ENCODE results near the gene SLK. TPM values are rescaled to one million over a fixed set of nuclear protein-coding genes. Genes with fewer than 3 reads are reported as not detected.

The SLK gene
- total and polyA plus RNA-seq, 7 experiments from 2014 or later: 6.1 to 32.2 (median 23.7) TPM

GRCh38 chr10:104020020-104020419, 53.1 kb downstream of the SLK start:
- no peak overlapping the region for H3K4me3 Mint-ChIP-seq
- POLR2A ChIA-PET: no interaction called here
- H3K9me3 Mint-ChIP-seq: no peaks in the 10 kb centered on the region
- H3K36me3 Mint-ChIP-seq: peaks cover 30 to 53% (median 43%) of the 10 kb centered on the region in 5 donors
- H3K27ac Mint-ChIP-seq: peak overlapping the region in 1 of 9 donors; percentile 11
- H3K27me3 Mint-ChIP-seq: no peaks in the 10 kb centered on the region
- Histone ChIP-seq H3K9me3 (ENCODE audit: control insufficient read depth in 2 of 3, low read length in 3 of 3) (no peaks in the 10 kb centered on the region), H3K27me3 (ENCODE audit: control insufficient read depth in 2 of 2, insufficient read depth in 2 of 2, low read length in 2 of 2) (no peaks in the 10 kb centered on the region), H3K4me3 (ENCODE audit: low read length) (no peak overlapping the region), H3K36me3 (ENCODE audit: control insufficient read depth in 2 of 3, insufficient read depth in 3 of 3, low read length in 3 of 3) (peaks cover 11 to 73% (median 16%) of the 10 kb centered on the region in 3 experiments), H3K27ac (ENCODE audit: low read depth, low read length) (no peak overlapping the region), H3K4me1 (ENCODE audit: control insufficient read depth in 2 of 2, insufficient read depth in 2 of 2, low read length in 2 of 2) (no peaks in the 10 kb centered on the region)
- H3K4me1 Mint-ChIP-seq: peaks cover 0 to 5% (median 0%) of the 10 kb centered on the region in 7 donors
- DNase-seq (no peak), ATAC-seq (no peak)
- intact Hi-C loops (cut with micrococcal nuclease): no loop called here
- CTCF ChIA-PET: no interaction called here

- H3K4me1 Mint-ChIP-seq: peaks cover 0 to 5% (median 0%) of the 10 kb centered on the region in 7 donors
Measured at GRCh38 chr10:104021246-104021645, 54.3 kb downstream of the SLK start.

GRCh38 chr10:104022026-104022425, 55.1 kb downstream of the SLK start:
- Mint-ChIP-seq H3K27me3 (no peaks in the 10 kb centered on the region), H3K27ac (peak overlapping the region in 5 of 9 donors; percentile 12 to 76 (median 39)), H3K36me3 (peaks cover 30 to 59% (median 48%) of the 10 kb centered on the region in 5 donors), H3K4me3 (no peak overlapping the region), H3K4me1 (peaks cover 0 to 5% (median 0%) of the 10 kb centered on the region in 7 donors), H3K9me3 (no peaks in the 10 kb centered on the region)
- intact Hi-C loops (cut with micrococcal nuclease): no loop called here
- H3K36me3 ChIP-seq (ENCODE audit: control insufficient read depth in 2 of 3, insufficient read depth in 3 of 3, low read length in 3 of 3): peaks cover 11 to 91% (median 20%) of the 10 kb centered on the region in 3 experiments
- H3K4me3 ChIP-seq (ENCODE audit: low read length): no peak overlapping the region
- DNase-seq (no peak), ATAC-seq (no peak)
- CTCF ChIA-PET: interaction anchor here (1.4 kb wide), 1 partner anchor 10 kb away, joined by 3 read pairs; no protein-coding TSS in a partner anchor
- no peaks in the 10 kb centered on the region for H3K4me1 ChIP-seq (ENCODE audit: control insufficient read depth in 2 of 2, insufficient read depth in 2 of 2, low read length in 2 of 2)
- no peaks in the 10 kb centered on the region for H3K27me3 ChIP-seq (ENCODE audit: control insufficient read depth in 2 of 2, insufficient read depth in 2 of 2, low read length in 2 of 2)
- H3K9me3 ChIP-seq (ENCODE audit: control insufficient read depth in 2 of 3, low read length in 3 of 3): no peaks in the 10 kb centered on the region
- POLR2A ChIA-PET: interaction anchor here (0.6 to 1.2 kb wide), 2 partner anchors 10 to 103 kb away, joined by 3 read pairs; no protein-coding TSS in a partner anchor
- H3K27ac ChIP-seq (ENCODE audit: low read depth, low read length): no peak overlapping the region

More at GRCh38 chr10:104021246-104021645, 54.3 kb downstream of the SLK start:
- no peaks in the 10 kb centered on the region for H3K27me3 Mint-ChIP-seq
- H3K4me3 ChIP-seq (ENCODE audit: low read length): no peak overlapping the region
- H3K27ac ChIP-seq (ENCODE audit: low read depth, low read length): no peak overlapping the region
- H3K36me3 ChIP-seq (ENCODE audit: control insufficient read depth in 2 of 3, insufficient read depth in 3 of 3, low read length in 3 of 3): peaks cover 11 to 85% (median 20%) of the 10 kb centered on the region in 3 experiments
- intact Hi-C loops (cut with micrococcal nuclease): no loop called here
- H3K27me3 ChIP-seq (ENCODE audit: control insufficient read depth in 2 of 2, insufficient read depth in 2 of 2, low read length in 2 of 2): no peaks in the 10 kb centered on the region
- no peaks in the 10 kb centered on the region for H3K9me3 Mint-ChIP-seq
- no peaks in the 10 kb centered on the region for H3K9me3 ChIP-seq (ENCODE audit: control insufficient read depth in 2 of 3, low read length in 3 of 3)
- ChIA-PET CTCF (interaction anchor here (0.7 to 1.4 kb wide), 2 partner anchors 9 to 10 kb away, joined by 3 read pairs; no protein-coding TSS in a partner anchor), POLR2A (interaction anchor here (0.6 to 1.2 kb wide), 2 partner anchors 11 to 113 kb away, joined by 3 read pairs; no protein-coding TSS in a partner anchor)
- H3K27ac Mint-ChIP-seq: no peak overlapping the region
- no peak overlapping the region for H3K4me3 Mint-ChIP-seq
- H3K4me1 ChIP-seq (ENCODE audit: control insufficient read depth in 2 of 2, insufficient read depth in 2 of 2, low read length in 2 of 2): no peaks in the 10 kb centered on the region
- DNase-seq: no peak
- H3K36me3 Mint-ChIP-seq: peaks cover 30 to 59% (median 48%) of the 10 kb centered on the region in 5 donors
- ATAC-seq: no peak

- H3K27me3 ChIP-seq (ENCODE audit: control insufficient read depth in 2 of 2, insufficient read depth in 2 of 2, low read length in 2 of 2): no peaks in the 10 kb centered on the region
- ChIA-PET POLR2A (interaction anchor here (0.6 to 1.4 kb wide), 2 partner anchors 55 to 58 kb away, joined by 3 read pairs; partner anchors contain the start of gene SLK), CTCF (no interaction called here)
- H3K36me3 ChIP-seq (ENCODE audit: control insufficient read depth in 2 of 3, insufficient read depth in 3 of 3, low read length in 3 of 3): peaks cover 2 to 69% (median 16%) of the 10 kb centered on the region in 3 experiments
- Mint-ChIP-seq H3K27ac (peak overlapping the region in 1 of 9 donors; percentile 12), H3K36me3 (peaks cover 23 to 42% (median 32%) of the 10 kb centered on the region in 5 donors), H3K4me1 (peaks cover 0 to 5% (median 0%) of the 10 kb centered on the region in 7 donors), H3K27me3 (no peaks in the 10 kb centered on the region), H3K9me3 (no peaks in the 10 kb centered on the region), H3K4me3 (no peak overlapping the region)
- H3K27ac ChIP-seq (ENCODE audit: low read depth, low read length): no peak overlapping the region
- intact Hi-C loops (cut with micrococcal nuclease): no loop called here
- ATAC-seq: no peak
- DNase-seq: no peak
- no peaks in the 10 kb centered on the region for H3K9me3 ChIP-seq (ENCODE audit: control insufficient read depth in 2 of 3, low read length in 3 of 3)
- no peak overlapping the region for H3K4me3 ChIP-seq (ENCODE audit: low read length)
- H3K4me1 ChIP-seq (ENCODE audit: control insufficient read depth in 2 of 2, insufficient read depth in 2 of 2, low read length in 2 of 2): no peaks in the 10 kb centered on the region
Measured at GRCh38 chr10:104025524-104025923, 58.6 kb downstream of the SLK start.

- ChIA-PET POLR2A (interaction anchor here (1.4 kb wide), 1 partner anchor 59 kb away, joined by 3 read pairs; the partner anchor contains the start of gene SLK), CTCF (no interaction called here)
- Mint-ChIP-seq H3K9me3 (no peaks in the 10 kb centered on the region), H3K27ac (no peak overlapping the region), H3K4me1 (peaks cover 0 to 9% (median 0%) of the 10 kb centered on the region in 7 donors), H3K27me3 (no peaks in the 10 kb centered on the region), H3K36me3 (peaks cover 22 to 41% (median 25%) of the 10 kb centered on the region in 5 donors), H3K4me3 (no peak overlapping the region)
- no peaks in the 10 kb centered on the region for H3K4me1 ChIP-seq (ENCODE audit: control insufficient read depth in 2 of 2, insufficient read depth in 2 of 2, low read length in 2 of 2)
- no peak overlapping the region for H3K27ac ChIP-seq (ENCODE audit: low read depth, low read length)
- DNase-seq (no peak), ATAC-seq (no peak)
- no peaks in the 10 kb centered on the region for H3K27me3 ChIP-seq (ENCODE audit: control insufficient read depth in 2 of 2, insufficient read depth in 2 of 2, low read length in 2 of 2)
- intact Hi-C loops (cut with micrococcal nuclease): no loop called here
- H3K36me3 ChIP-seq (ENCODE audit: control insufficient read depth in 2 of 3, insufficient read depth in 3 of 3, low read length in 3 of 3): peaks cover 0 to 58% (median 13%) of the 10 kb centered on the region in 3 experiments
- H3K4me3 ChIP-seq (ENCODE audit: low read length): no peak overlapping the region
- no peaks in the 10 kb centered on the region for H3K9me3 ChIP-seq (ENCODE audit: control insufficient read depth in 2 of 3, low read length in 3 of 3)
Measured at GRCh38 chr10:104026762-104027161, 59.8 kb downstream of the SLK start.

- H3K4me1 ChIP-seq (ENCODE audit: control insufficient read depth in 2 of 2, insufficient read depth in 2 of 2, low read length in 2 of 2): no peaks in the 10 kb centered on the region
- H3K27me3 ChIP-seq (ENCODE audit: control insufficient read depth in 2 of 2, insufficient read depth in 2 of 2, low read length in 2 of 2): no peaks in the 10 kb centered on the region
- H3K27ac Mint-ChIP-seq: peak overlapping the region in 4 of 9 donors; percentile 59 to 78 (median 69)
- H3K36me3 ChIP-seq (ENCODE audit: control insufficient read depth in 2 of 3, insufficient read depth in 3 of 3, low read length in 3 of 3): peaks cover 0 to 45% (median 12%) of the 10 kb centered on the region in 3 experiments
- H3K4me3 ChIP-seq (ENCODE audit: low read length): no peak overlapping the region
- peaks cover 13 to 35% (median 16%) of the 10 kb centered on the region in 5 donors for H3K36me3 Mint-ChIP-seq
- no peaks in the 10 kb centered on the region for H3K27me3 Mint-ChIP-seq
- ATAC-seq (peak; percentile 75), DNase-seq (peak in 5 of 9 donors; percentile 11 to 29 (median 15))
- peaks cover 0 to 6% (median 0%) of the 10 kb centered on the region in 7 donors for H3K4me1 Mint-ChIP-seq
- H3K9me3 ChIP-seq (ENCODE audit: control insufficient read depth in 2 of 3, low read length in 3 of 3): no peaks in the 10 kb centered on the region
- H3K27ac ChIP-seq (ENCODE audit: low read depth, low read length): no peak overlapping the region
- H3K4me3 Mint-ChIP-seq: no peak overlapping the region
- ChIA-PET POLR2A (interaction anchor here (1.4 kb wide), 1 partner anchor 94 kb away, joined by 5 read pairs; the partner anchor contains the start of gene SFR1), CTCF (interaction anchor here (0.9 to 1.5 kb wide), 6 partner anchors 91 to 185 kb away, joined by 3 to 4 read pairs (median 4); no protein-coding TSS in a partner anchor)
- no peaks in the 10 kb centered on the region for H3K9me3 Mint-ChIP-seq
- intact Hi-C loops (cut with micrococcal nuclease): loop anchor here in 1 of 2 donors (1.0 kb wide), 3 partner anchors 93 to 181 kb away; no protein-coding TSS in a partner anchor
Measured at GRCh38 chr10:104028146-104028545, 61.2 kb downstream of the SLK start.

Data from naive thymus-derived CD4-positive, alpha-beta T cell (primary cell).